GM21529 (cell line): ENCODE data around the gene FAM180A.
"Not testable (repeated sequence)": the region's sequence is repeated elsewhere in the genome, so short reads cannot be mapped to it uniquely, and the experiment has no call there.

ENCODE experiments used
- ATAC-seq: cut with Tn5 transposase; IDR thresholded peaks from one replicate; pipeline ENCODE4 v1.9.1; 2021; ENCODE audit not compliant: unreplicated experiment

Gene FAM180A

DNA sequence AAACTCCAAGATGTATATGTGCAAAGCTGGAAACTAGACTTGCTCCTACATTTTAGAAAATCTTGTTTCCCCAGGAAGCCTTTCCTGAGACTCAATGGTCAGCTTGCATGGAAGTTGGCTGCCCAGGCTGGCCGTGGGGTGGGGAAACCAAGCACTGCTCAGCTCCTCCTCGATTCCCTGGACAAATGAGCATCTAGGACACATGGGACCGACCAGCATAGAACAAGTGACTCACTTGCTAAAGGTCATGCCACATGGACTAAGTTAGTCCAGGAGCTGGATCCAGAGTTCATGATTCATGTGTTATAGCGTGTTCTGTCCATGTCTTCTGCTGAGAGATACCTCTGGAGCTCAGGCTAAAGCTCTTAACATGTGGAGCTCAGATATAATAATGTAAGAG lies 6.2 kb downstream of the FAM180A start:
- ATAC-seq, result no peak

DNA sequence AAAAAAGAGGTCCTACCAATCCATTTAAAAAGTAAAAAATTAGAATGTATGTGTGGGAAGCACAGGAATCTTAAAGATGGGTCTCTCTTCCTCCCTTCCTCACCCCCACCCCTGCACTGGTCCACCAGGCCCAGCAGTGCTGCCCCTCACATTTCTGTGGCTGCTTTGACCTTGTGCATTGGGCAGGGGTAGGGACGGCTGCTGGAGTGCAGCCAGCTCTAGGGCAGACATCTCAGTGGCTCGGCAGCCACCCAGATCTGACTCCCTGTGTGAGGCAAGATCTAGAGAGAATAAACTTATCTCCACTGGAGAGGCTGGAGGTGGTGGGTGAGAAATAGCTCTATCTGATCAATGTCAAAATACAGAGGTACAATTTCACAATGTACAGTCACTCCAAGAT lies 6.7 kb downstream of the FAM180A start:
- ATAC-seq, result no peak

DNA sequence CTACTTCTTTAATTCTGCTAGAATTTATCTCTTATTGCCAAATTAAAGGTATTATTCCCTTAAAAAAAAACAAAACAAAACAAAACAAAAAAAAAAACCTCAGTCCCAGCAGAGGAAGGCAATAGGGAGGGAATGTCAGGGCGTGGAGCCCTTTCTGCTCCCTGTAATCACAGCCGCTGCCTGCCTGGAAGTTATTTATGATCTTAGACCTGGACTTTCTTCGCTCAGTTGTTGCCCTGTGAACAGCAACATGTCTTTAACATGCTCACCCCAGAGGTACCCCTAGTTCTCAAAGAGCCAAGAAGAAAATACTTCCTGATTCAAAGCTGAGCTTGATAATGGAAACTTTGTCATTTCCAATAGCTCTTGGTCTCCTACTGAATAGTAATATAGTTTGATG lies 7.7 kb downstream of the FAM180A start:
- ATAC-seq, result no peak

DNA sequence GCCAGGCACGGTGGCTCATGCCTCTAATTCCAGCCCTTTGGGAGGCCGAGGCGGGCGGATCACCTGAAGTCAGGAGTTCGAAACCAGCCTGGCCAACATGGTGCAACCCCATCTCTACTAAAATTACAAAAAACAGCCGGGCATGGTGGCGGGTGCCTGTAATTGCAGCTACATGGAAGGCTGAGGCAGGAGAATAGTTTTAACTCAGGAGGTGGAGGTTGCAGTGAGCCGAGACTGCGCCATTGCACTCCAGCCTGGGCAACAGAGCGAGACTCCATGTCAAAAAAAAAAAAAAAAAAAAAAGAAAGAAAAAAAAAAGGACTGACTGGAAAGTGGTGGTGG lies 11.3 kb downstream of the FAM180A start:
- ATAC-seq, result not testable (repeated sequence)

DNA sequence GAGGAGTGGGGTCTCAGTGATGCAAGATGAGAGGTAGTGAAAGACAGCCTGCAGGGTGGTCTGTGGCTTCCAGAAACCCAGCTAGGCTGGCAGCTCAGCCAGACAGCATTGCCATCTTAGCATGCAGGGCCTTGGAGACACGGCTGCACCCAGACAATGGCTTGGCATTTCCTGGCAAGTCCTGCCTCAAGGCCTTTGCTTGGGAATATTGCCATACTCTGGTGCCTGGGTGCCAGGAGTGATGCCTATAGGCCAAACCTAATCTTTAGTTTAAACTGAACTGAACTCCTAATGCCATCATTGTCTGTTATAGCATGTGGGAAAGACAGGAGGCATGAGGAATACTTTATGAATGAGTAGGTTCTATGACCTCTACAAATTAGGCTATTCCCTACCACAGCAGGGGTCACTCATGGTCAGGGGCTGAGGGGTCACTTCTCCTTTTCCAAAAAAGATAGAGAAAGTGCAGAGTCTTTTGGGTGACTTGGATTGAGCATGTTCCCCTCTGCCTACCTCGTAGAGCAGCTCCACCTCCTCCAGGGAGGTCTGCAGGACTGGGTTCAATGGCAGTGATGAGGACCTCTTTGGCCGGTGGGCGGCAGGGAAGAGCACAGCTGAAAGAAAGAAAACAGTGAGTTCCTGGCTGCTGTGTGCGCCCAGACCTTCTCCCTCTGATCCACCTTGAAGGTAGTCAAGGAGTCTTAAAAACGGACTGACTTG lies 11.9 kb downstream of the FAM180A start:
- ATAC-seq, result no peak

DNA sequence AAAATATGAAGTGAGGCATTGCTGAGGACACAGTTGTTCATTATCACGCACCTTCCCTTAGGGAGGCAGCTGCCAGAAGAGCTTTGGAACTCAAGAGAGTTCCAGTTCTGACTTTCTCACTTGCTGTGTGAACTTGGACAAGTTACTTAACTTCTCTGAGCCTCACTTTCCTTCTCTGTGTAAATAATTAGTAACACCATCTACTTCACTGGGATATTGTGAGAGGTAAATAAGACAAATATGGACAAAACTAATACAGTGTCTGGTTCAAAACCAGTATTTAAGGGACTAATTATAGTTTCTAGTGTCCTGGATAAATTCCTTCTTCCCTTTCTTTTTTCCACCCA lies 14.3 kb downstream of the FAM180A start:
- ATAC-seq, result no peak

DNA sequence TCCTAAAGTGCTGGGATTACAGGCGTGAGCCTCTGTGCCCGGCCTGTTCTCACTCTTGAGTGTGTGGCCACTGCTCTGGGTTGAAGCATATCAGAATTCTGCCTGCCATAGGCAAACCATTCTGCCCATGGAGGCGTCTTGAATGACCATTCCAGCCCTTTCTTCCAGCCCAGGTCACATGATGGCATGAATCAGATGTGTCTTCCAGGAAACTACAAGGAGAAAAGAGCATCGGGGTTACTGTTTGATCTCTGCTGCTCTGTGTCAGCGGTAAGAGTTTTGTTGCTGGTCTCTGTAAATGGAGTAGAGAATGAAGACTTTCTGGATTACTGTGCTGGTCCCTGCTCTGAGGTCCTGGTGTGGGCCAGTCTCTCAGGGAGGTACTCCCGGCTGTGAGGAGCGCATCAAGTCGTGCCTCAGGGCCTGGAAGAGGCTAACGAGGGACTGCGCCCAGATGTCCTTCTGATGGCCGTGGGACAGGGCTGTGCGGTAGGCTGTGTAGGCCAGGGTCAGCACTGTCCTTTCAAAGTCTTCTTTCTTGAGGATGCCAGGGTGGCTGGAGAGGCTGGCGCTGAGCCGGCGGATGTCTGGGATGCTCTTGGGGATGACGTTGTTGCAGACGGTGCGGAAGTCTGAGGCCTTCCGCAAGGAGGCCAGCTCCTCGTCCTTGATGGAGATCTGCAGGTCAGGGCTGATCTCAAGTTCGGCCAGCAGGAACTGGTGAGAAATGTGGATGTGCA lies 14.8 kb downstream of the FAM180A start:
- no peak for ATAC-seq

DNA sequence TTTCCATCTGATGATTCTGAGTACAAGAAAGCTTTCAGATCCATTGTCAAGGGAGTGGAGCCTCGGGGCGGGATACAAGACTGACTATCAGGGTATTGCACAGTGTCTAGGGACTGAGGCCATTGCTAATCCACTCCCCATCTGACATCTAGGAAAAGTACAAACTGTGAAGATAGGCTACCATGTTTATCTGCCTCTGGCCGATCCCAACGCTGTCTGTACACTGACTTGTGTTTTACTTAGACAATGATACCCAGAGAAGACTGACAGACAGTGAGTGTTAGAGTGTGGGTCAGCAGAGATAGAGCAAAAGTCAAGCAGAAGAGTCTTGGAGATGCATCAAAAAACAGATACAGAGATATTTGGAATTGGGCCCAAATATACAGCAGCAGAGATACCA lies 17.5 kb downstream of the FAM180A start:
- no peak for ATAC-seq

DNA sequence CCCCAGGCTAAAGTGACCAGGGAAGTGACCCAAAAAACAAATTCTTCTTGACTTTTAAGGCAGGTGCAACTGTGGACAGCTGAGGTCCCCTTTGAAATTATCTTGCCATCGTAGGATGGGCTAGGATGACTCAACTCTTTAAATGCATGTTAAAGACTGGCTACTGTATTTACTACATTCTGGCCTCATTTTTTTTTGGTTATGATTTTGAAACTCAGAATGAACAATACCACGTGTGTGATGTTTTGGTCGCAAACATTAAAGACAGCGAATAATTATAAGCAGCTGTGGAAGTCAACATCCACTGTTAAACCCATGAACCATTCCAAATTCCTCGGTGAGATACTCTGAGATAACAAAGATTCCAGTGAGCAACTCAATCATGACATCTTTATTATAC lies 19.4 kb downstream of the FAM180A start:
- ATAC-seq, result no peak

DNA sequence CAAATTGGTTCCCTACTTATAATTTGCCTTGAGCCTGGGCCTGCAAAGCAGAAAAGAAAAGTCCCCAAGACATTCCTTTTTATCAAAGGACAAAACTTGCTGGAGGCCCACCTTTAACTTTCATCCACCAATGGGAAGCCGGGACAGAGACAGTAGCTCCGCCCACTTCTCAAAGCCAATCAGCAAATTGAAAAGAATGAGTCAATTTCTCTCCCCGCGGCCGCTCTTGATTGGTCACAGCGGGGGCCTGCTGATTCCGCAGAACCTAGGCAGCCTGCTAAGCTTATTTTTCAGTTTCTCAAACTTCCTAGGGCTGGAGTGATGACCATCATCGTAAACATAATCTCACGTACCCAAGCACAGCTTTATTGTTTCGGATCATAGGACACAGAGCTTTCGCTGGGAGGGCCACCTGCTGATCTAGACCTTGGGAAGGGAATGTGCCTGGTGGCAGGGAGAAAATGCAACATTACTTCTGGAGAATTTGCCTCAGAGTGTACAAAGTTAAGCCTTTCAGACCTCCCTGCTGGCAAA lies 20.4 kb downstream of the FAM180A start, which contains the start of gene SLC13A4:
Gene SLC13A4, minus strand, starts transcription at position 51 of the 534 bp plus-strand sequence. CDS start 690 bp downstream, outside the sequence.
- no peak for ATAC-seq

DNA sequence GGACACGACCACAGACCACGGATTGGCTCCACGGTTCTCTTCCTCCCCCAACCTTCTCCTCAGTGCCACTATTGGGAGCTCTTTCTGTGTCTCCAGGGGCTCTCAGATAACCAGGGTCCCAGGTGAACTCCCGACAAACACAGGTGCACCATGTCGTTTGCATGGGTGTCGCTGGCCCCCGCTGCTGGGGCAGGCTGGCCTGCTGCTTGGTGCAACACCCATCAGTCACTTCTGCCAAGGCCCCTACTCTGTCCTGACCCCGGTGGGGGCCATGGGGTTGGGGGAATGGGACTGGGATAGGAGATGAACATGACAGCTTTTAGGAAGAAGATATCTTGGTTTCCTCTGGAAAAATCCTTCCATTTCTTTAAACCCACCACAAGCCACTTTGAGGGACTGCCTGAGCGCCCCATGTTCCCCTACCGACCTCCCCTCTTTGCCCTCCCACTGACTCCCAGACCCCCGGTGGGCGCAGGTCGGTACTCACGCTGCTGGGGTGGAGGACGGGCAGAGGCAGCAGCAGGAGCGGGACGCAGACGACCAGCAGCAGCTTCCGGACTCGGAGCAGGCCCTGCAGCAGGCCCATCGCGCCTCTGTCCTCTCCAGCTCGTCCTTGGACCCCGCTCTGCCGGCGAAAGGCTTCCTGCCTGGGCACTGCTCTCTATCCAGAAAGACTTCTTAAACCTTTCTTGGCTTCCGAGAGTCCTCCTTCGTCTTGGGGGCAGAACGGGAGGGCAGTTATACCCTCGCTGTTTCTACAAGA lies 21.5 kb downstream of the FAM180A start:
- no peak for ATAC-seq

DNA sequence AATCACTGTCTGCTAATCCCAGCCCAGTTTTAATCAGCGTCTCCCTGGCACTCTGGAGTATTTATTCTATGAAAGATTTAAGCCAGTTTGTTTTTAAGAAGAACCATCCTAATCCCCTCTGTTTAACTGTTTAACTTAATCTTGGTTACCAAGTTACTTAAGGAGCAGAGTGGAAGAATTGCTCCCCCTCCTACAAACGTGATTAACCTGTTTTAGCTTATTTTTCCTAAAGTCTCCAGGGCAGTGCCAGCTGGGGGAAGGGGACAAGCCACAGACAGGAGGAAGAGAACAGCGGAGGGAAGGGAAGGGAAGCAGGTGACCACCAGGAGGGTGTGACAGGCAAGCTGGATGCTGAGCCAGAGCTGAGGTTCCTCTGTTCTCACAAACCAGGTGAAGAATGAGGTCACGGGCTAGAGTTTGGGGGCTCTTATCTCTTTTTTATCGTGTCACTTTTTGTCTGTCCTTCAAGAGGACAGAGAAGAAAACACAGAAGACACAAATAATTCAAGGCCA lies 22.3 kb downstream of the FAM180A start:
- no peak for ATAC-seq

DNA sequence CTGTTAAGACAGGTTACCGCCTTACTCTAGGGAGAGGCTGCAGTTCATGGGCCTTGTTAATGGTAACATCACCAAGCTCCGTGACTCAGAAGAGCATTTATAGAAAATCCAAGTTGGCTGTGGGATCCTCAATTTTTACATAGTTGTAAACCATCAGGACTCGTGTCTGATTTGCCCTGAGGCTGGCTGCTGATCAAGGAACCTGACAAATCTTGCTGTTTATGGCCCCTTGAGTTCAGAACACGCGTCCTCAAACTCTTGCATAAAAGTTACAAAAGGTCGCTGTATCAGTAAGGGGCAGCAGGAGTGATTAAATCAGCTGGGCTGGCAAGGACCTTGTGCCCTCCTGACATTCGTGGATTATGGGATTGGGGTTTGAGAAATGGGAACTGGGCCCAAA lies 25.2 kb downstream of the FAM180A start:
- ATAC-seq, result no peak

DNA sequence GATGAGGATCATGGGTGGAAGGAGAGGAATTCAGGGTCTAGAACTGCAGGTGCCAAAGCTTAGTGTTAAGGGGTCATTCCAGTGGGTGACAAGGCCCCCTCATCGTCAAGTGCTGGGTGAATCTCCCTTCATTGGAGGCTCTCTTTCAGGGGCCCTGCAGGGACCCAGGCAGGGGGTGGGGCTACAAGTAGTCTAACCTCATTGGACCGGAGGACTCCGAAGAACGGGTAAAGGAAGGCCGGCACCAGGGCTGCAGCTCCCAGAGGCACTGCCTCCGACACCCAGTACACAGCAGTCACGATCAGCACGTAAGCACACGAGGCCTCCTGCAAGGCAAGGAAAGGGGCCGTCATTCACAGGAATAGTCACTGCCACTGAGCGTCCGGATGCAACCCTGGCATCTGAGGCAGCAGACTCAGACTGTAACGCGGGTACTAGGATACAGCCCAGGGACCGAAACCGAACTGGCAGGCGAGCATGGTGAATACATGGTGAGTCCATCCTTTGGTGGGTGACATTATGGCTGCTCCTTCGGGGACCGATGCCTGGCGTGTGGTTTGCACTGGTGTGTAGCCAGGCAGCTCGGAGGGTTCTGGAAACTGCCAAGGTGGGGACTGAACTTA lies 27.3 kb downstream of the FAM180A start:
- no peak for ATAC-seq

DNA sequence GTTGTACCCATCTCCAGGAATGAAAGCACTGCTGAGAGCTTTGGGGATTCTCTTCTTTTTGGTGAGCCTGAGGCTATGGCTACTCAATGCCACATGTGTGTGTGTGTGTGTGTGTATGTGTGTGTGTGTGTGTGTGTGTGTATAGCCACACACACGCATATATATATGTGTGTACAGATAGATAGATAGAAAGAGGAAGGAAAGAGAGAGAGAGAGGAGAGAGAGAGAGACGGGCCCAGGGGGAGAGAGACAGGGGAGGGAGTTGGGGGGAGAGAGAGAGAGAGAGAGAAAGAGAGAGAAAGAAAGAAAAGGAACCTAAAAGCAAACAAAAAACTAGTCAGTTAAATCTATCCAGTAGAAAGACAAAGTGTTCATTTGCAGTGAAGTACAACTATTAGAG lies 28.9 kb downstream of the FAM180A start:
- no peak for ATAC-seq

DNA sequence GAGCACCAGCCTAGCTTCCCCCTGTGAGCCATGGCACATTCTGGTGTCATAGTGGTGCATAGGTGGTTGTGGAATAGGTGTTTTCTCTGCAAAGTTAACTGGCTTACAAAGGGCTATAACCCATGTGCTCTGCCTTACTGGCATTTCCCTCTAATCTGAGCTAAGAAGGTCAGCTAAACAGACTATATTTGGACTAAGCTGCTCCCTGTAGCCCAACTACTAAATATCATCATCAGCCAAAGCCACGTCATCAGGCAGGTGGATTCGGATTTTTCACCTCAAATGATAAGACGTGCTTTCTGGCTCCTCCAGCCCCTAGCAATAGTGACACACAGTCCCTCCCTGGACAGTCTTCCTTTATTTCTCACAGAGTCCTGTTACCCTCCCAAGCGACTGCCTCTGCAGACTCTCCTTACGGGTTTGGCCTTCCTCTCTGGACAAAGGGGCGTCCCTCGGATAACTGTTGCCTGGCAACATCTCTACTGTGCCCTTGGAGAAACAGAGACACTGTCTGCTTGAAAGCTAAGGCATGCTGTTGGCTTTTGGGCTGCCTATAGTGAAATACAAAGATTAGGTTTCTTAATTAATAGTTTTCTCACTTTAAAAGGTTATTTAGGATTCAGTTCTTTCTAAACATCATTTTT lies 29.7 kb downstream of the FAM180A start:
- ATAC-seq, result no peak

DNA sequence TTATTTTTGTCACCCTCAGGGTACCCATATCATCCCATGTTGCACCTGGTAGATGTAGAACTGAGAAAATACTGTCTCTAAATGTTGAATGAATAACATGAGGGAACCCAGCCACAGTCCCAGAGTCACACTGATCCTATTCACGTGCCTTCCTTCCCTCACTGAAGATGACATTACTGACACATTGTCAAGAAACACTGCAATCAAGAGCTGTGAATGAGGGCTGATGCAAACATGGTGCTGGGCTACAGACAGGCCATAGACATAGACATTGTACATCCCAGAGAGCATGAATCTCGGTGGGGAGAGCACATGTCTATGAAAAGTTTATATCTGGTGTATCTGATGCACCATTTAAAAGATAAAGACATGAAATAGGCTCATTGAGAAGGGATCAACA lies 30.4 kb downstream of the FAM180A start:
- ATAC-seq, result no peak

DNA sequence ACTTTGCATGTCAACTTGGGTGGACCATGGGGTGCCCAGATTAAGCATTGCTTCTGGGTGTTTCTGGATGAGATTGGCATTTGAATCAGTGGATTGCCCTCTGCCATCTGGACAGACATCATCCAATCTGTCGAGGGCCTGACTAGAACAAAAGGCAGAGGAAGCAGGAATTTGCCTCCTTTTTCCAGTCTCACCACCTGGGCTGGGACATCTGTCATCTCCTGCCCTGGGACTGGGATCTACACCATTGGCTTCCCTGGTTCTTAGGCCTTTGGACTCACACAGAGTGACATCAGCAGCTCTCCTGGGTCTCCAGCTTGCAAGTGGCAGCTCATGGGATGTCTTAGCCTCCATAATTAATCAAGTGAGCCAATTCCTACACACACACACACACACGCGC lies 30.9 kb downstream of the FAM180A start:
- ATAC-seq, result no peak

DNA sequence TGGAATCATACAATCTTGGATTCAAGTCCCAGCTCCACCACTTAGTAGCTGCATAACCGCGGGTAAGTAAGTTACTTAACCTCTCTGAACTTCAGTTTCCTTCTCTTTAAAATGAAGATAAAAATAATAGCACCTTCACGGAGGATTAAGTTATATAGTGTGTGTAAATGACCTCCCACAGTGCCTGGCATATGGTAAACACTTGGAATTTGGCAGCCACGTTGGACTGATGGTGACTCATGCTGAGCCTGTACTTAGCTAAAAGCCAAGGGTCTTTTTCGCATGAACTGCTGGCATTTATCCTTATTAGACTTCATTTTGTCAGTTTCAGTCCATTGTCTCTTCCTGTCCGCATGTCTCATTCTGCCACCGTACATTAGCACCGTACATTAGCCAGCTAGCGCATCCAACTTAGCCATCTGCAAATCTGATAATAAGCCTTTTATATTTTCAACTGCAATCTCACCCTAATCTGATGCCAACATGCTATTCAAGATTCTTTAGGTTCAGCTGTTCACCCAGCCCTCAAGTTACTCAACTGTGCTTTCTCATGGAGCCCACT lies 31.9 kb downstream of the FAM180A start:
- ATAC-seq, result no peak

DNA sequence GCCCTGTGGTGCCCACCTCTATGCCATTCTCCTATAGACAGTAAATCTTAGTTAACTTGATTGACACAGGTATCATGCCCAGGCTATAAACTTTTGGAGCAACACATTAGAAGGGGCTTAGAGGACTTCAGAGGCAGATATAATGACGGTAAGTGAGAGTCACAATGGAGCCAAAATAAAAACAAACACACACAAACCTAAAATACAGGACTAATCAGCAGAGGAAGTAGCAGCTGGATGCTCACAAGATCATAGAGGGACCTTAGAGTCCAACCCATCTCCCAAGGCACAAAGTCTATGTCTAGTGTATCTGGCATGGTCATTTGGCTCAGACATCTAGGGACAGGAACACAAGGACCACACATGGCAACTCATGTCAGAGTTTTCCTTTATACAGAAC lies 32.9 kb downstream of the FAM180A start:
- no peak for ATAC-seq
